ENCODE data around the gene ATE1.
"Not testable (repeated sequence)": the region's sequence is repeated elsewhere in the genome, so short reads cannot be mapped to it uniquely, and the experiment has no call there.

Gene ATE1

DNA sequence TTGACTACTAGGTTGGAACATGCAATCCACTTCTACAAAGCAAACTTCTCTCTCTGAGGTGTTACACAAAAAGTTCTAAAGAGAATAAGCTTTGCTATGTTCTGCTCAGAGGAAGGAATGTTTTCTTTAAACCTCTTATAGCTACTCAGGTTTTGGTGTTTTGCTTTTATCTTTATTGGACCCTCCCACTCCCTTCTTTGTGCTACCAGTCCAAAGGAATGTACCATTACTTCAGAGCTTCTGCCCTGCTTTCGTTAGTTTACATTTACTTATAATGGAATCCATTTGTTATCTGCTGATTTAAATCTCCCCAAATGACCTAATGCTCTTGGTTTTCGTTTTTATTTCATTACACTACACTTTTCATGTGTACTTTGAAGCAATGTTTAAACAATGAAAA lies 154.9 kb downstream of the ATE1 start:
- POLR2A ChIA-PET: interaction anchor here (0.5 kb wide), 1 partner anchor 920 kb away, joined by 3 read pairs; no protein-coding TSS in a partner anchor

DNA sequence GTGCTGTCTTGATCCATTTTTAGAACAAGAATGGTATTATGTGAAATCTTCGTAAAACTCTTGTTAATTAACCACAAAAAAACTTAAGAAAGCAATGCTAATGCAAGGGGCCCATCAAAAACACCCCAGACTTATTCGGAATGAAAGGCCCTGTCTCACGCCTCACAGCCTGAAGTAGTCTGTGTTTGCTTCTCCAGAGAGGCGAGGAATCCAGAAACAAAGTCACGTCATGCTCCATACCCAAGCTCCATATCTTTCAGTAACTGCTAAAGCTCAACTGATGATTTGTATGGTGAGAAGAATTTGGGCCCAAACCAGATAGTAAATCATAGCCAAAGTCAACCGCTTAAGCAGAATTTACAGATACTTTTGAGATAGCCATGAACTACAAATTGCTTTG lies 155.4 kb downstream of the ATE1 start:
- CTCF ChIA-PET: interaction anchor here (1.3 to 2.5 kb wide), 2 partner anchors 11 to 15 kb away, joined by 4 to 15 read pairs; no protein-coding TSS in a partner anchor
- POLR2A ChIA-PET: no interaction called here
- no peak for DNase-seq (ENCODE audit: extremely low spot score)
- TF ChIP-seq, protein P1, sequence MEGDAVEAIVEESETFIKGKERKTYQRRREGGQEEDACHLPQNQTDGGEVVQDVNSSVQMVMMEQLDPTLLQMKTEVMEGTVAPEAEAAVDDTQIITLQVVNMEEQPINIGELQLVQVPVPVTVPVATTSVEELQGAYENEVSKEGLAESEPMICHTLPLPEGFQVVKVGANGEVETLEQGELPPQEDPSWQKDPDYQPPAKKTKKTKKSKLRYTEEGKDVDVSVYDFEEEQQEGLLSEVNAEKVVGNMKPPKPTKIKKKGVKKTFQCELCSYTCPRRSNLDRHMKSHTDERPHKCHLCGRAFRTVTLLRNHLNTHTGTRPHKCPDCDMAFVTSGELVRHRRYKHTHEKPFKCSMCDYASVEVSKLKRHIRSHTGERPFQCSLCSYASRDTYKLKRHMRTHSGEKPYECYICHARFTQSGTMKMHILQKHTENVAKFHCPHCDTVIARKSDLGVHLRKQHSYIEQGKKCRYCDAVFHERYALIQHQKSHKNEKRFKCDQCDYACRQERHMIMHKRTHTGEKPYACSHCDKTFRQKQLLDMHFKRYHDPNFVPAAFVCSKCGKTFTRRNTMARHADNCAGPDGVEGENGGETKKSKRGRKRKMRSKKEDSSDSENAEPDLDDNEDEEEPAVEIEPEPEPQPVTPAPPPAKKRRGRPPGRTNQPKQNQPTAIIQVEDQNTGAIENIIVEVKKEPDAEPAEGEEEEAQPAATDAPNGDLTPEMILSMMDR (IDR thresholded peaks at IDR 0.05; ENCODE audit: control extremely low read depth, extremely low read depth, low read depth, missing control alignments): no peak

More for the DNA sequence above, 154.9 kb downstream of the ATE1 start:
- no peak for DNase-seq (ENCODE audit: extremely low spot score)
- TF ChIP-seq, protein P1 (IDR thresholded peaks at IDR 0.05; ENCODE audit: control extremely low read depth, extremely low read depth, low read depth, missing control alignments): no peak
- CTCF ChIA-PET: interaction anchor here (1.3 to 2.5 kb wide), 2 partner anchors 10 to 14 kb away, joined by 4 to 15 read pairs; no protein-coding TSS in a partner anchor

DNA sequence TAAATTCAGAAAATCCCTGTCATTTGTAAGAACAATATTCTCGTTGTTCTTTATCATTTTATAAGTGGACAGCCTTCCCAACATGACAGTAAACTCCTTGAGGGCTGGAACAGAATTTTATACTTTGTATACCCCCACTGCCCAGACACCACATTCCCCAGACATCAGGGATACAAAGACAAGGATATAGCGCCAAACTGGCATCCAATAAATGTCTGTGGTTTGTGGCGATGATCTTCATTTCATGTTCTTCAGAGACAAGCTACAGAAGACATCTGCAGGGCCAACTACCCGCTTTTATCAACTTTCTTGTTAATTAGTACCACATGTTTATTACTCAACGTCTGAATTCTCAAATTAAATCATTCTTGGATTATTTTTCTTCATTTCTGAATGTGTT lies 155.9 kb downstream of the ATE1 start:
- TF ChIP-seq, protein P1 (IDR thresholded peaks at IDR 0.05; ENCODE audit: control extremely low read depth, extremely low read depth, low read depth, missing control alignments): no peak
- POLR2A ChIA-PET: no interaction called here
- CTCF ChIA-PET: interaction anchor here (1.3 to 2.5 kb wide), 2 partner anchors 11 to 15 kb away, joined by 4 to 15 read pairs; no protein-coding TSS in a partner anchor
- DNase-seq (ENCODE audit: extremely low spot score): no peak

DNA sequence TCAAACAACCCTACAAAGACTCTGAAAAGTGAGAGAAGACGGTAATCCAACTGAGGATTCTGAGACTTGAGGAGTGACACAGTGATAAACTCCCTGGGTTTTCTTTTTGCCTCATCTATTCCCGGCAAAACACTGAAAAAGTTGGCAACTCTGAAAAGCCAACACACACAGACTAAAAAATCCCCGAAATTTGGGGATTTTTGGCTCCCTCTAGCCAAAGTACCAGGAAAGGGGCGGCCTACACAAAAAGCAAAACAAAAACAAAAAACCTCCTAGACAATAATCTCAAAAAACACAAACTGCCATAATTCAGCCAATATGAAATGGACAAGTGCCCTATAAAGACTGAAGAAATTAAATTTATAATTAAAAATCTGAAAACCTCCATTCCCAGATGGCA lies 161.4 kb downstream of the ATE1 start:
- ChIA-PET CTCF (no interaction called here), POLR2A (no interaction called here)
- TF ChIP-seq, protein P1 (IDR thresholded peaks at IDR 0.05; ENCODE audit: control extremely low read depth, extremely low read depth, low read depth, missing control alignments): no peak
- no peak for DNase-seq (ENCODE audit: extremely low spot score)

DNA sequence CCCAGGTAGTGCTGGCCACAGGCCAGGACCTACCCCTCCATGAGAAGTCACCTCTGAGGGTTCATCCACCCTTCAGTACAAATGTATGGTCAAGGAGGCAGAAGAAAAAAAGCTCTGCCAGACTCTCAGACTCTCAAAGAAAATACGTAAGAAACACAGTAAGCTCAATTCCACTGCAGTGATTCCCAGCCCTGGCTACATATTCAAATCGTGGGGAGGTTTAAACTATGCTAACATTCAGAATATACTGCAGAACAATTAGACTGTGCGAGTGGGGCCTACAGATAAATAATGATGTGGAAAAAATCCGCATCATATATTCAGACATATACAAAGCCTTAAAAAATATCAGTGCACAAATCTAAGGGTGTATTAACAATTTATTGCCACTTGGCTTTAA lies 162.6 kb downstream of the ATE1 start:
- CTCF ChIA-PET: interaction anchor here (1.5 kb wide), 1 partner anchor 14 kb away, joined by 3 read pairs; no protein-coding TSS in a partner anchor
- TF ChIP-seq, protein P1 (IDR thresholded peaks at IDR 0.05; ENCODE audit: control extremely low read depth, extremely low read depth, low read depth, missing control alignments): no peak
- POLR2A ChIA-PET: no interaction called here
- DNase-seq (ENCODE audit: extremely low spot score): no peak

DNA sequence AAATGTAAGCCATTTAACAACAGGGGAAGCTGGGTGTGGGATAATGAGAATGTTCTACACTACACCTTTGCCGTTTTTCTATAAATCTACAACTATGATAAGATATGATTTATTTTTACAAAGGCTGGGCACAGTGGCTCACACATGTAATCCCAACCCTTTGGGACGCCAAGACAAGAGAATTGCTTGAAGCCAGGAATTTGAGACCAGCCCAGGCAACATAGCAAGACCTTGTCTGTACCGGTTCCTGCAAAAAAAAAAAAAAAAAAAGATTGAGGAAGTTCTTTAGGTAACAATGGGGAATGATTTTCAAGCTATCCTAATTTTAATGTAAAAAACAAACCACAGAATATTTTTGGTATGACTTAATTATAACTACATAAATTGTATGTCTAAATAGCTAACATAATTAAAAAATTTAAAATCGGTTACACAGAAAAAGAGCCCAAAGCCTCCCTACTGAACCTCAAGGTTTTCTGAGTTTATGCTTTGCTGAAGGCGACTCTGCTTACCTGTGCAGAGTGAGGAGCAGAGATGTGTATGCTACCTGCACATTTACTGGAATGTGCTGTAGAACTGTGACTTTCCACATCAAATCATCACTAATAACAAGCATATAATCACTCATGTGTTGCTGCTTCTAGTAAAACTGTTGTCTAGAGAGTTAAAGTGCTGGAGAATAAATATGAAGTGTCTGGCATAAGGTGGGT lies 163.4 kb downstream of the ATE1 start:
- POLR2A ChIA-PET: no interaction called here
- CTCF ChIA-PET: interaction anchor here (0.6 to 1.3 kb wide), 3 partner anchors 14 to 60 kb away, joined by 3 to 4 read pairs (median 3); no protein-coding TSS in a partner anchor
- no peak for DNase-seq (ENCODE audit: extremely low spot score)
- TF ChIP-seq, protein P1 (IDR thresholded peaks at IDR 0.05; ENCODE audit: control extremely low read depth, extremely low read depth, low read depth, missing control alignments): no peak

DNA sequence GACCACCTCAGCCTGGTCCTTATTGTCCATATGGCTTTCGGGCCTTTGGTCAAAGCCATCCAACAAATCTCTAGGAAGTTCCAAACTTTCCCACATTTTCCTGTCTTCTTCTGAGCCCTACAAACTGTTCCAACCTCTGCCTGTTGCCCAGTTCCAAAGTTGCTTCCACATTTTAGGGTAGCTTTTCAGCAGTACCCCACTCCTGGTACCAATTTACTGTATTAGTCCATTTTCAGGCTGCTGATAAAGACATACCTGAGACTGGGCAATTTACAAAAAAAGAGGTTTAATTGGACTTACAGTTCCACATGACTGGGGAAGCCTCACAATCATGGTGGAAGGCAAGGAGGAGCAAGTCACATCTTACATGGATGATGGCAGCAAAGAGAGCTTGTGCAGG lies 170.6 kb downstream of the ATE1 start:
- POLR2A ChIA-PET; DNase-seq (ENCODE audit: extremely low spot score): not testable (repeated sequence)
- CTCF ChIA-PET: interaction anchor here (1.3 kb wide), 1 partner anchor 67 kb away, joined by 4 read pairs; no protein-coding TSS in a partner anchor

DNA sequence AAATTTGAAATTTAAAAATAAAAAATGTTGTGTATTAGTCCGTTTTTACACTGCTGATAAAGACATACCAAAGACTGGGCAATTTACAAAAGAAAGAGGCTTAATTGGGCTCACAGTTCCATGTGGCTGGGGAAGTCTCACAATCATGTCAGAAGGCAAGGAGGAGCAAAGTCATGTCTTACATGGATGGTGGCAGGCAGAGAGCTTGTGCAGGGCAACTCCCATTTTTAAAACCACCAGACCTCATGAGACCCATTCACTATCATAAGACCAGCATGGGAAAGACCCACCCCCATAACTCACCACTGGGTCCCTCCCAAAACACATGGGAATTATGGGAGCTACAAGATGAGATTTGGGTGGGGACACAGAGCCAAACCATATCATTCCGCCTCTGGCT lies 172.3 kb downstream of the ATE1 start:
- DNase-seq (ENCODE audit: extremely low spot score); CTCF ChIA-PET; POLR2A ChIA-PET: not testable (repeated sequence)

All from GM10248 (cell line).